Fibroblast of skin of back (primary cell): ENCODE measurements around the gene S100A8.
"Not testable (repeated sequence)": the region's sequence is repeated elsewhere in the genome, so short reads cannot be mapped to it uniquely, and the experiment has no call there.

Experiments
- DNase-seq: peaks from one replicate; pipeline ENCODE4 v3.0.0-alpha.2; 2013

S100A8 gene

GRCh38 chr1:153415850-153416570 lies 25.1 kb upstream of the S100A8 start, which contains the start of gene S100A7A:
S100A7A (plus strand) TSS chr1:153416520; CDS start chr1:153418083, 1,563 bp downstream.
- DNase-seq: no peak

GRCh38 chr1:153413961-153414360 lies 23.1 kb upstream of the S100A8 start:
- DNase-seq: not testable (repeated sequence)

- DNase-seq: not testable (repeated sequence)
Measured at GRCh38 chr1:153407274-153407673, 16.4 kb upstream of the S100A8 start.

GRCh38 chr1:153405825-153406599 lies 15.1 kb upstream of the S100A8 start:
- DNase-seq: not testable (repeated sequence)

DNA sequence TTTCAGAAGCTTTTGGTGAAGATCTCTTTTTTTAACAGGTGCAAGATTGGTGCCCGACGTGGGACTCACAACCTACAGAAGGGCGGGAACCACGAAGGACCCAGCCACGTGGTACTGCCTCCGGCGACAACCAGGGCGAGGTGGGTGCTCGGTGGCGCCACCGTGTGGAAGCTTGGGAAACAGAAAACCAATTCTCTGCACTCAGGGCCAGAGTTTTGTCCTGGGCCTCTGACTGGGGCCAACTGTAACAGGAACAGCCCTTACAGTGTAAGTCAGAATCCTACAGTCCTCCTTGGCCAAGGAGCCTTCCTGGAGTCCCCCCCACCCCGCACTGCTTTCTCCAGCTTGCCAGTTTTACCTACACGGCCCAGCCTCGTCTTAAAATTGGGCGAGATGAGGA lies 13.9 kb upstream of the S100A8 start:
- DNase-seq: no peak

GRCh38 chr1:153404086-153404635 lies 13.3 kb upstream of the S100A8 start:
- DNase-seq: no peak

DNA sequence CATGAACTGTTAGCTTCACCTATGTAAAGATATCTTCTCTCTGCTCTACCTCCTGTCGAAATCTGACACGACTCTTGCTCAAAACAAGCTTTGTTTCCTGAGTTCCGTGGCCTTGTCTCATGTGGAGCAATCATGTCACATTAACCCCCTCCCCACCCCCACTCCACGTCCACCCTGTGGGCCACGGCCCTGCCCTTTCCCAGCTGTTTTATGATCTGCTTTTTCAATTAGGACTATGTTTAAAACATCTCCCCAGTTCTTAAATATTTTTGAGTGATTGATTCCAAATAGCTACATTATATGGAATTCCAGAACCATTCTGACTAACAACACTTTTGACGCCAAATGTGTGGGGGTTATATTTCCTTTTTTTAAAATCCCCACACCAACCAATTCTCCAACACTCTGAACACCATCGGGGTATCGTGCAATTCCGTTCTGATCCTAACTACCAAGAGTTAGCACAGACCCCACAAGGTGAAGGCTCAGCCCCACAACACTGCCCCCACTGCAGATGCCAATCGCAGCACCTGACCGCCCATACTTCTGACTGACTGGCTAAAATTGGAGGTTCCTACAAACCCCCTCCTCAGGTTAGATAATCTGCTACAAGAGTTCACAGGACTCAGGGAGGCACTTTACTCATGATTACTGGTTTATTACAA lies 12.7 kb upstream of the S100A8 start:
- DNase-seq: no peak

DNA sequence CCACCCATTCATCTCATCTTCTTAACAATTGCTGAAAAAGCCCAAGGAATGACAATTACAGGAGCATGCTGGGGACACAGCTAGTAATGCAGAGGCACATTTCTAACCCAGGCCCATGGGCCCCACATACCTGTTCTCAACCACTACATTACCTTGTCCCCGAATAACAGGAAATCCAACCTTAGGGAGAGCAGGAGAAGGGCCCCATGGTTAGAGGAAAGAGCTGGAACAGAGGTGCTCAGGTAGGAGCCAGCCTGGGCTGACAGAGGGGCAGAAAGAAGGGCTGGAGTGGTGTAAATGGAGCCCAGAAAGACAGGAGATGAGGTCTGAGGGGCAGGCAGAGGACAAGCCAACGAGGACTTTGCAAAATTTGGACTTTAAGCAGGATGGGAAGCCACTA lies 11.4 kb upstream of the S100A8 start:
- DNase-seq: no peak

- no peak for DNase-seq
Measured at GRCh38 chr1:153401461-153401860, 10.6 kb upstream of the S100A8 start.

DNA sequence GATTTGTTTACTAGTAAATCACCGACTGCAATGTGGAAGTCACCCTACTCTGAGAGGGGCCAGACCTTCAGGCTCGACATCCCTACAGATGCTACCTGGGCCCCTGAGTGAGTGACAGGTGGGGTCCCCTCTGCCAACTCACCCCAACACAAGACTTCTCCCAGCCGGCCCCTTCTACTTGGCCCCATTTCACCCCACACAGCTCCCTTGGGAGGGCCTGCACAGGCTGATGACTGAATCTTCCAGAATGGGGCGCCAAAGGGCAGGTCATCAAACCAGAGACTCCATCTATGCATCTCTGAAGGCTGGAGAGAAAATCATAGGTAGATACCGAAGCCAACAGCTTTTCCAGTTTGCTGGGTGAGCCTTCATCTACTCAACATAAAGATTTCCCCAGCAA lies 9.4 kb upstream of the S100A8 start:
- DNase-seq: no peak

DNA sequence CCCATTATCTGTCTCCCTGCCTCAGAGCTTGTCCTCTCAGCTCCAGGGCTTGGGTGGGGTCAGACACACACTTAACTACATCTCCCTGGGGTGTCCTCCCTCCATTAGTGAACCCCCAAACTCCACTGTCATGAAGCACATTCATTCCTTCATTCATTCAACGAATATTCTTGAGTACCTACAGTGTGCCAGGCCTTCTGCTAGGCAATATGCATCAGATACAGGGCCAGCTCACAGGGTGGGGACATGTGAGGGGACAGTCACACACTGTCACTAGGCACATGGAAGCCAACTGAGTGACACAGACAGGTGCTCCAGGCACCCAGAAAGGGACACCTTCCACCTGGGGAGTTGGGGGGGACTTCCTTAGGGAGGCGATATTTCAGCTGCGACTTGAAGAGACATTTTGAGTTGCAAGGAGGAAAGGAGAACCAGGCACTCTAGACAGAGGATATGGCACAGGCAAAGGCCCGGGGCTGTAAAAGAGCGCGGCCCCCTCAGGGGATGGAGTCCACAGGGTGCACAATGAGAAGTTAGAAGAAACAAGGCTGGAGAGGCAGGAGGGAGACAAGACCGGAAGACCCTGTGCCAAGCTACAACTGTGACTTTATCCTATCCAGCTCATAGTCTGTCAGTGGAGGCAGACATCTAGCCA lies 8.7 kb upstream of the S100A8 start:
- DNase-seq: no peak

DNA sequence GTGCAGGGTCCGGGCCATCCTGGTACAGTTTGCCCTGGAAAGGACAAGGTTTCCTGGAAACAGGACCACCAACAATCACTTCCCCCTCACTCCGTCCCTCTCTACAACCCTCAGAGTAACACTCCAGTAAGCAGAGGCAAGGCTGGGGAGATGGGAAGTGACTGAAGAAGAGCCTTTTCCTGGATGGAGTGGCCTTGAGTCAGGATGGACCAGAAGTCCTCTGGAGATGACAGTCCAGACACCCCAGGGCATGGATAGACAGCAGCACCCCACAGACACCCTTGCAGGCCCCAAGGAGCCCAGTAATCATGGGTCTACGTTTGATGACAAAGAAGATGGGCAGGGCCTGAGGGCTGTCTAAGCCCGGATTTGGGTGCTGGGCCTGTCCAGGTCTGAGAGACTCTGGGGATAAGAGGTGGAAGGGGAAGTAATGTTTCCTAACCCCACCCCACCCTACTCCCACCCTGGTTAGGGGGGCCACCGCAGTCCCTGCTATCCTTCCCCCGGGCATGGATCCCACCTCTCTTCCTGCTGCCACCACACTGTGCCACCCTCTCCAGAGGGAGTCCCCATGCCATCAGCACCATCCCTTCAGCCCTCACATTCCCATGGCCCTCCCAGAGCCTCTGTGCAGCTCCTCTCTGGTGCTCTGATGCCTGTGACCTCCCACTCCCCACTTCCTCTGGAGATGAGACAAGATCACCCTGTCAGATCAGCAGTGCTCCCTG lies 7.2 kb upstream of the S100A8 start:
- DNase-seq: no peak

- DNase-seq: no peak
Measured at GRCh38 chr1:153397051-153397923, 6.4 kb upstream of the S100A8 start.

- no peak for DNase-seq
Measured at GRCh38 chr1:153396461-153396860, 5.6 kb upstream of the S100A8 start.

- no peak for DNase-seq
Measured at GRCh38 chr1:153395776-153396175, 4.9 kb upstream of the S100A8 start.

- DNase-seq: no peak
Measured at GRCh38 chr1:153395136-153395685, 4.3 kb upstream of the S100A8 start.

- DNase-seq: no peak
Measured at GRCh38 chr1:153394391-153394790, 3.5 kb upstream of the S100A8 start.

DNA sequence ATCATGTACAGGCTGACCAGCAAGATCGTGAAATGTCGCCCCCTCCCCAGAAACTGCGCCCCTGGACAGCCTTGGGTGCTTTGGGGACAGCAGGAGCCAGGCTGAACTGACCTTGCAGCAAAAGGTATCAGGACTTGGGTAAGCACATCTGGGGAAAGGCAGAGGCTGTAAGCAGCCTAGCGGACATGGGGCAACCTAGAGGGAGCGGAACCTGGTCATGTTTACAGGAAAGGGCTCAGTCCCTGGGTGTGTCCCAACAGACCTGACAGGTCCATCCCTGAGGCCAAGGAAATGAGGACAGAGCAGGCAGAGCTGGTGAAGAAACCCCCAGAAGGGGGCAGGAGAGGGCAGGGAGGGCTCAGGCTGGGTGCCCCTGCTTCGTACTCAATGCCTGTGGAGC lies 3.1 kb upstream of the S100A8 start:
- no peak for DNase-seq

DNA sequence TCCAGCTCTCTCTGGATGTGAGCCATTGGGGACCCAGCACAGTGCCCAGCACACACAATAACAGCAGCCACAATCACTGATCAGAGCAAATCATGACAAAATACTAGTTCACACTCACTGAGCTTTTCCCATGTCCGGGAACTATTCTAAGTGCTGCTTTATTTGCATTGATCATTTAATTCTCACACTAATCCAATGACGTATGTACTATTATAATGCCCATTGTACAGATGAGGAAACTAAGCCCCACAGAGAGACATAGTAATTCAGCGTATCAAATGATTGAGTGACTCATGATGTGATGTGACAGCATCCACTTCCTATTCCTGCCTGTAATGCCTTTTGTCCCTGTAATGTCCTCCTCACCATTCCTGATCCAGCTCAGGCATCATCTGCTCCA lies 1.9 kb upstream of the S100A8 start:
- no peak for DNase-seq

- no peak for DNase-seq
Measured at GRCh38 chr1:153392258-153392657, 1.4 kb upstream of the S100A8 start.
